Measurements from ENCODE around the gene SPATS2.

Gene SPATS2

GRCh38 chr12:49448858-49449257, 81.6 kb downstream of the SPATS2 start:
- H2AFZ ChIP-seq (ENCODE audit: low read depth, low read length), result no peak overlapping the region
- H3K4me1 ChIP-seq (ENCODE audit: insufficient read depth, low read length), result no peaks in the 10 kb centered on the region
- H3K27me3 ChIP-seq (ENCODE audit: insufficient read depth, low read length), result no peaks in the 10 kb centered on the region
- H3K4me3 ChIP-seq (ENCODE audit: low read length), result no peak overlapping the region
- no peaks in the 10 kb centered on the region for H3K36me3 ChIP-seq (ENCODE audit: insufficient read depth, low read length)
- H3K9me3 ChIP-seq (ENCODE audit: low read length), result peaks cover 3% of the 10 kb centered on the region

- no peak overlapping the region for H3K4me3 ChIP-seq (ENCODE audit: low read length)
- no peaks in the 10 kb centered on the region for H3K4me1 ChIP-seq (ENCODE audit: insufficient read depth, low read length)
Observed at GRCh38 chr12:49451468-49452259, 84.4 kb downstream of the SPATS2 start.

GRCh38 chr12:49455501-49455900, 88.2 kb downstream of the SPATS2 start:
- H3K36me3 ChIP-seq (ENCODE audit: insufficient read depth, low read length), result peaks cover 2% of the 10 kb centered on the region
- no peak overlapping the region for H2AFZ ChIP-seq (ENCODE audit: low read depth, low read length)
- H3K27me3 ChIP-seq (ENCODE audit: insufficient read depth, low read length), result no peaks in the 10 kb centered on the region
- no peaks in the 10 kb centered on the region for H3K9me3 ChIP-seq (ENCODE audit: low read length)
- H3K4me1 ChIP-seq (ENCODE audit: insufficient read depth, low read length), result no peaks in the 10 kb centered on the region
- no peak overlapping the region for H3K4me3 ChIP-seq (ENCODE audit: low read length)

More at GRCh38 chr12:49451468-49452259, 84.4 kb downstream of the SPATS2 start:
- Histone ChIP-seq H3K27me3 (ENCODE audit: insufficient read depth, low read length) (no peaks in the 10 kb centered on the region), H3K9me3 (ENCODE audit: low read length) (no peaks in the 10 kb centered on the region), H2AFZ (ENCODE audit: low read depth, low read length) (no peak overlapping the region), H3K36me3 (ENCODE audit: insufficient read depth, low read length) (no peaks in the 10 kb centered on the region)

- H2AFZ ChIP-seq (ENCODE audit: low read depth, low read length), result no peak overlapping the region
- H3K4me3 ChIP-seq (ENCODE audit: low read length), result no peak overlapping the region
- peaks cover 2% of the 10 kb centered on the region for H3K4me1 ChIP-seq (ENCODE audit: insufficient read depth, low read length)
- no peaks in the 10 kb centered on the region for H3K9me3 ChIP-seq (ENCODE audit: low read length)
- H3K36me3 ChIP-seq (ENCODE audit: insufficient read depth, low read length), result peaks cover 2% of the 10 kb centered on the region
- H3K27me3 ChIP-seq (ENCODE audit: insufficient read depth, low read length), result no peaks in the 10 kb centered on the region
Observed at GRCh38 chr12:49456131-49456679, 88.9 kb downstream of the SPATS2 start.

- no peak overlapping the region for H2AFZ ChIP-seq (ENCODE audit: low read depth, low read length)
- no peaks in the 10 kb centered on the region for H3K9me3 ChIP-seq (ENCODE audit: low read length)
- H3K4me1 ChIP-seq (ENCODE audit: insufficient read depth, low read length), result peaks cover 12% of the 10 kb centered on the region
- H3K4me3 ChIP-seq (ENCODE audit: low read length), result no peak overlapping the region
- H3K27me3 ChIP-seq (ENCODE audit: insufficient read depth, low read length), result no peaks in the 10 kb centered on the region
- peaks cover 2% of the 10 kb centered on the region for H3K36me3 ChIP-seq (ENCODE audit: insufficient read depth, low read length)
Observed at GRCh38 chr12:49458816-49459215, 91.6 kb downstream of the SPATS2 start.

- peaks cover 2% of the 10 kb centered on the region for H3K36me3 ChIP-seq (ENCODE audit: insufficient read depth, low read length)
- no peak overlapping the region for H2AFZ ChIP-seq (ENCODE audit: low read depth, low read length)
- peaks cover 12% of the 10 kb centered on the region for H3K4me1 ChIP-seq (ENCODE audit: insufficient read depth, low read length)
- H3K4me3 ChIP-seq (ENCODE audit: low read length), result no peak overlapping the region
- H3K27me3 ChIP-seq (ENCODE audit: insufficient read depth, low read length), result no peaks in the 10 kb centered on the region
- H3K9me3 ChIP-seq (ENCODE audit: low read length), result no peaks in the 10 kb centered on the region
Observed at GRCh38 chr12:49461221-49461620, 94.0 kb downstream of the SPATS2 start.

GRCh38 chr12:49462083-49462744, 95.0 kb downstream of the SPATS2 start:
- Histone ChIP-seq H3K9me3 (ENCODE audit: low read length) (no peaks in the 10 kb centered on the region), H3K27me3 (ENCODE audit: insufficient read depth, low read length) (no peaks in the 10 kb centered on the region), H3K4me3 (ENCODE audit: low read length) (no peak overlapping the region), H3K36me3 (ENCODE audit: insufficient read depth, low read length) (peaks cover 2% of the 10 kb centered on the region), H2AFZ (ENCODE audit: low read depth, low read length) (no peak overlapping the region), H3K4me1 (ENCODE audit: insufficient read depth, low read length) (peaks cover 12% of the 10 kb centered on the region)

GRCh38 chr12:49465132-49465531, 97.9 kb downstream of the SPATS2 start:
- Histone ChIP-seq H3K27me3 (ENCODE audit: insufficient read depth, low read length) (no peaks in the 10 kb centered on the region), H3K4me1 (ENCODE audit: insufficient read depth, low read length) (peaks cover 12% of the 10 kb centered on the region), H3K4me3 (ENCODE audit: low read length) (no peak overlapping the region), H3K9me3 (ENCODE audit: low read length) (no peaks in the 10 kb centered on the region), H2AFZ (ENCODE audit: low read depth, low read length) (no peak overlapping the region), H3K36me3 (ENCODE audit: insufficient read depth, low read length) (no peaks in the 10 kb centered on the region)

- Histone ChIP-seq H3K9me3 (ENCODE audit: low read length) (no peaks in the 10 kb centered on the region), H3K36me3 (ENCODE audit: insufficient read depth, low read length) (no peaks in the 10 kb centered on the region), H3K4me3 (ENCODE audit: low read length) (no peak overlapping the region), H3K4me1 (ENCODE audit: insufficient read depth, low read length) (no peaks in the 10 kb centered on the region), H3K27me3 (ENCODE audit: insufficient read depth, low read length) (no peaks in the 10 kb centered on the region), H2AFZ (ENCODE audit: low read depth, low read length) (no peak overlapping the region)
Observed at GRCh38 chr12:49470986-49471385, 103.7 kb downstream of the SPATS2 start.

GRCh38 chr12:49471557-49471956, 104.3 kb downstream of the SPATS2 start:
- no peaks in the 10 kb centered on the region for H3K4me1 ChIP-seq (ENCODE audit: insufficient read depth, low read length)
- no peaks in the 10 kb centered on the region for H3K36me3 ChIP-seq (ENCODE audit: insufficient read depth, low read length)
- no peak overlapping the region for H2AFZ ChIP-seq (ENCODE audit: low read depth, low read length)
- H3K9me3 ChIP-seq (ENCODE audit: low read length), result no peaks in the 10 kb centered on the region
- no peaks in the 10 kb centered on the region for H3K27me3 ChIP-seq (ENCODE audit: insufficient read depth, low read length)
- H3K4me3 ChIP-seq (ENCODE audit: low read length), result no peak overlapping the region

- Histone ChIP-seq H2AFZ (ENCODE audit: low read depth, low read length) (no peak overlapping the region), H3K4me3 (ENCODE audit: low read length) (no peak overlapping the region), H3K27me3 (ENCODE audit: insufficient read depth, low read length) (no peaks in the 10 kb centered on the region), H3K9me3 (ENCODE audit: low read length) (no peaks in the 10 kb centered on the region), H3K4me1 (ENCODE audit: insufficient read depth, low read length) (no peaks in the 10 kb centered on the region), H3K36me3 (ENCODE audit: insufficient read depth, low read length) (no peaks in the 10 kb centered on the region)
Observed at GRCh38 chr12:49476091-49476490, 108.8 kb downstream of the SPATS2 start.

GRCh38 chr12:49478949-49479664, 111.8 kb downstream of the SPATS2 start:
- no peaks in the 10 kb centered on the region for H3K36me3 ChIP-seq (ENCODE audit: insufficient read depth, low read length)
- no peaks in the 10 kb centered on the region for H3K9me3 ChIP-seq (ENCODE audit: low read length)
- H3K27me3 ChIP-seq (ENCODE audit: insufficient read depth, low read length), result no peaks in the 10 kb centered on the region
- no peak overlapping the region for H3K4me3 ChIP-seq (ENCODE audit: low read length)
- no peak overlapping the region for H2AFZ ChIP-seq (ENCODE audit: low read depth, low read length)
- no peaks in the 10 kb centered on the region for H3K4me1 ChIP-seq (ENCODE audit: insufficient read depth, low read length)

Data from neuron (in vitro differentiated cells).